ENCODE measurements around the gene RBFOX2.

Gene RBFOX2

GRCh38 chr22:35781898-35782297 lies 246.7 kb downstream of the RBFOX2 start:
- no peak for TF ChIP-seq POLR2A (IDR thresholded peaks at IDR 0.05; ENCODE audit: low read depth, low read length)
- DNase-seq (ENCODE audit: insufficient read length, low spot score) (no peak), FAIRE-seq (no peak)

- no peak for TF ChIP-seq POLR2A (IDR thresholded peaks at IDR 0.05; ENCODE audit: low read depth, low read length)
- FAIRE-seq (peak; percentile 86), DNase-seq (ENCODE audit: insufficient read length, low spot score) (no peak)
These were observed 251.2 kb downstream of the RBFOX2 start for GRCh38 chr22:35777335-35777975.

GRCh38 chr22:35775339-35775738 lies 253.3 kb downstream of the RBFOX2 start:
- TF ChIP-seq POLR2A (IDR thresholded peaks at IDR 0.05; ENCODE audit: low read depth, low read length) = no peak
- no peak for DNase-seq (ENCODE audit: insufficient read length, low spot score)
- FAIRE-seq = no peak

GRCh38 chr22:35769974-35770373 lies 258.6 kb downstream of the RBFOX2 start:
- no peak for FAIRE-seq
- no peak for DNase-seq (ENCODE audit: insufficient read length, low spot score)
- TF ChIP-seq POLR2A (IDR thresholded peaks at IDR 0.05; ENCODE audit: low read depth, low read length) = no peak

- no peak for FAIRE-seq
- no peak for DNase-seq (ENCODE audit: insufficient read length, low spot score)
- TF ChIP-seq POLR2A (IDR thresholded peaks at IDR 0.05; ENCODE audit: low read depth, low read length) = no peak
These were observed 261.7 kb downstream of the RBFOX2 start for GRCh38 chr22:35766654-35767580.

- DNase-seq (ENCODE audit: insufficient read length, low spot score) (no peak), FAIRE-seq (no peak)
- TF ChIP-seq POLR2A (IDR thresholded peaks at IDR 0.05; ENCODE audit: low read depth, low read length) = no peak
These were observed 267.6 kb downstream of the RBFOX2 start for GRCh38 chr22:35761037-35761436.

GRCh38 chr22:35758394-35758793 lies 270.2 kb downstream of the RBFOX2 start:
- TF ChIP-seq POLR2A (IDR thresholded peaks at IDR 0.05; ENCODE audit: low read depth, low read length) = no peak
- FAIRE-seq (no peak), DNase-seq (ENCODE audit: insufficient read length, low spot score) (no peak)

GRCh38 chr22:35756722-35757121 lies 271.9 kb downstream of the RBFOX2 start:
- no peak for DNase-seq (ENCODE audit: insufficient read length, low spot score)
- no peak for FAIRE-seq
- no peak for TF ChIP-seq POLR2A (IDR thresholded peaks at IDR 0.05; ENCODE audit: low read depth, low read length)

GRCh38 chr22:35754761-35755160 lies 273.9 kb downstream of the RBFOX2 start:
- no peak for TF ChIP-seq POLR2A (IDR thresholded peaks at IDR 0.05; ENCODE audit: low read depth, low read length)
- no peak for DNase-seq (ENCODE audit: insufficient read length, low spot score)
- FAIRE-seq = no peak

- no peak for DNase-seq (ENCODE audit: insufficient read length, low spot score)
- no peak for FAIRE-seq
- TF ChIP-seq POLR2A (IDR thresholded peaks at IDR 0.05; ENCODE audit: low read depth, low read length) = no peak
These were observed 275.8 kb downstream of the RBFOX2 start for GRCh38 chr22:35752863-35753189.

GRCh38 chr22:35752006-35752862 lies 276.4 kb downstream of the RBFOX2 start:
- FAIRE-seq (no peak), DNase-seq (ENCODE audit: insufficient read length, low spot score) (no peak)
- no peak for TF ChIP-seq POLR2A (IDR thresholded peaks at IDR 0.05; ENCODE audit: low read depth, low read length)

- DNase-seq (ENCODE audit: insufficient read length, low spot score) = no peak
- no peak for FAIRE-seq
- TF ChIP-seq POLR2A (IDR thresholded peaks at IDR 0.05; ENCODE audit: low read depth, low read length) = no peak
These were observed 278.8 kb downstream of the RBFOX2 start for GRCh38 chr22:35749808-35750207.

GRCh38 chr22:35746946-35747703 lies 281.5 kb downstream of the RBFOX2 start:
- FAIRE-seq (no peak), DNase-seq (ENCODE audit: insufficient read length, low spot score) (no peak)
- TF ChIP-seq POLR2A (IDR thresholded peaks at IDR 0.05; ENCODE audit: low read depth, low read length) = no peak
